Measurements from ENCODE around the gene STRN. TPM values are rescaled to one million over a fixed set of nuclear protein-coding genes. Genes with fewer than 3 reads are reported as not detected.

The STRN gene
- total and polyA plus RNA-seq, 9 of the 15 experiments (the other 6 are each of a cell fraction or from before 2014, with no cell fraction given) = 1.3 to 31.2 (median 20.0) TPM

- TF ChIP-seq ELK1 (CRISPR knock-in tag; IDR thresholded peaks at IDR 0.05) (no peak), MEIS2 (IDR thresholded peaks at IDR 0.05; ENCODE audit: partially characterized antibody) (no peak), CAMTA2 (CRISPR knock-in tag; conservative IDR thresholded peaks at IDR 0.05) (no peak), NR2F6 (CRISPR knock-in tag; IDR thresholded peaks at IDR 0.05) (0 out of 2 replicates have a peak, but pooled peaks have one; percentile 31), BACH1 (tag; IDR thresholded peaks at IDR 0.05) (no peak), ARID3A (IDR thresholded peaks at IDR 0.05; ENCODE audit: borderline replicate concordance, low read depth, low read length) (no peak), THAP12 (CRISPR knock-in tag; IDR thresholded peaks at IDR 0.05) (peak; percentile 54; the same call in 1 of the 2 replicates), CBFA2T3 (IDR thresholded peaks at IDR 0.05) (no peak), ESRRA (IDR thresholded peaks at IDR 0.05; ENCODE audit: borderline replicate concordance, low read depth) (peak; percentile 67; the same call in 1 of the 2 replicates), HLTF (IDR thresholded peaks at IDR 0.05) (peak; percentile 75), JUNB (CRISPR knock-in tag; conservative IDR thresholded peaks at IDR 0.05) (no peak), TBL1XR1 (IDR thresholded peaks at IDR 0.05; ENCODE audit: low read length in 2 of 2) (no peak; a peak in 1 of 4 replicates), SMAD4 (CRISPR knock-in tag; conservative IDR thresholded peaks at IDR 0.05) (peak; percentile 86; the same call in 1 of the 2 replicates), ZNF639 (CRISPR knock-in tag; conservative IDR thresholded peaks at IDR 0.05 in 1 of 2, IDR thresholded peaks at IDR 0.05 in 1 of 2) (peak in 1 of 2 experiments; percentile 88; a peak in 2 of 4 replicates), CBFB (CRISPR knock-in tag; IDR thresholded peaks at IDR 0.05) (0 out of 2 replicates have a peak, but pooled peaks have one; percentile 18), CTBP1 (IDR thresholded peaks at IDR 0.05; ENCODE audit: borderline replicate concordance) (peak; percentile 70)
These were observed at the start of gene STRN (continued) for GRCh38 chr2:36966370-36967235.

All from K562 (cell line).